ENCODE results near the gene TAP1. TPM values are rescaled to one million over a fixed set of nuclear protein-coding genes. Genes with fewer than 3 reads are reported as not detected.

TAP1 gene
- total RNA-seq, 6 experiments from 2014 or later: 29.9 to 42.6 (median 37.8) TPM

DNA sequence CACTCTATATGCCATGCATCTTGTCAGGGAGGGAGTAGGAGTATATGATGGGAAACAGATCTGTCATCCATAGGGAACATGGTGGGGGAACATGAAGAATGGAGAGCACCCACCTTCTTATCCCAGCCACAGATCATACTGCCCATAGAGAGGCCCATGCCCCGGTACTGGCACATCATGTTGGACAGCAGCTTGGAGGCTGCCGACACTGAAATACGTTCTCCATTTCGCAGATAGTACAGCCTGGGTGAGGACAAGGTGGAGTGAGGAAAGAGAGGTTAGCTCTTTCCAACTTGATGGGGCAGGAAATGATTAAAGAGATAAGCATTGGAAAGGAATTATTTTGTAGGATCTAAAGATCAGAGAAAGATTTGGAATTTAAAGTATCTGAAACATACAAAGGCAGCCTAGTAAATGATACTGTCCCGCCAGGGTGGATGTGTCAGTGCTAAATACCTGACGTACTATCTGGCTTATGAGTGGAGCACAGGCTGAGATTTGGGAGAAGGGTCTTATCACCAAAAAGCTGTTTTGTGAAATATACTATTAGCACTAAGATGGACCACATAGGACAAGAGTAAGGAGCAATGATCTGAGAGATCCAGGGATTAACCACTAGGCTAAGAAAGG, 11.4 kb downstream of the TAP1 start:
- no peak overlapping the region for H3K4me3 Mint-ChIP-seq
- H3K9me3 Mint-ChIP-seq: no peaks in the 10 kb centered on the region
- peaks cover 18% of the 10 kb centered on the region for H3K36me3 Mint-ChIP-seq (ENCODE audit: low read depth)
- no peak for DNase-seq
- peak overlapping the region; percentile 8; the same call in 1 of the 2 replicates for H3K27ac Mint-ChIP-seq
- H3K4me1 Mint-ChIP-seq (ENCODE audit: low read depth): peaks cover 34% of the 10 kb centered on the region
- TF ChIP-seq CTCF (IDR thresholded peaks at IDR 0.05): no peak
- H3K27me3 Mint-ChIP-seq (ENCODE audit: insufficient read depth): peaks cover 6% of the 10 kb centered on the region

DNA sequence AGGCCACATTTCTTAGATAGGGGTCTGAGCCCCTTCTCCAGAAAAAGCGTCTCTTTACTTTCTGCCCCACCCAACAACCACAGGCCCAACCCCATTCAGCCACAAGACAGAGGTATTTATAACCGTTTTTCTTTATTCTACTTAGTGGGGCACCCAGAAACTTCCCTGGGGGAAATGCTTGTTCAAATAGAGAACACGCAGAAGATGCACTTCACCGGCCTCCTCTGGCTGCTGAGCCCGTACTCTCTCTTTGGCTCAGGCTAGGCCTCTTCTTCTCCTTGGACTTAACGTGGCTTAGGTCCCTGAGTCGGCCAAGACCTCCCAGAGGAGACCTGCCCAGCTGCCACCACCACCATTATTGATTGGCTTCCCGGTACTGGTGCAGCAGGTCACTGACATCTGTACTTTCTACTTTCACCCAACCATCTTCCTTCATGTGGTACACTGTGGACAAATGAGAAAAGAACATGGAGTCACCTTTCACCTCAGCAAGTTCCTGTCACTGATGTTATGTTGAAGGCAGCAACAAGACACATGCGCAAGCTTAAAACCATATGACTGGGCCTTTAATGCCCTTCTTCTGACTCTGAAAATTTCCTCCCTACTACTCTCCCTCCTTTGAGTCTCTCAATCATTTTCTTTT, 12.8 kb downstream of the TAP1 start:
- Mint-ChIP-seq H3K9me3 (no peaks in the 10 kb centered on the region), H3K4me1 (ENCODE audit: low read depth) (peaks cover 48% of the 10 kb centered on the region), H3K27me3 (ENCODE audit: insufficient read depth) (peaks cover 6% of the 10 kb centered on the region), H3K36me3 (ENCODE audit: low read depth) (peaks cover 15% of the 10 kb centered on the region), H3K4me3 (no peak overlapping the region), H3K27ac (no peak overlapping the region)
- TF ChIP-seq CTCF (IDR thresholded peaks at IDR 0.05): no peak
- no peak for DNase-seq

DNA sequence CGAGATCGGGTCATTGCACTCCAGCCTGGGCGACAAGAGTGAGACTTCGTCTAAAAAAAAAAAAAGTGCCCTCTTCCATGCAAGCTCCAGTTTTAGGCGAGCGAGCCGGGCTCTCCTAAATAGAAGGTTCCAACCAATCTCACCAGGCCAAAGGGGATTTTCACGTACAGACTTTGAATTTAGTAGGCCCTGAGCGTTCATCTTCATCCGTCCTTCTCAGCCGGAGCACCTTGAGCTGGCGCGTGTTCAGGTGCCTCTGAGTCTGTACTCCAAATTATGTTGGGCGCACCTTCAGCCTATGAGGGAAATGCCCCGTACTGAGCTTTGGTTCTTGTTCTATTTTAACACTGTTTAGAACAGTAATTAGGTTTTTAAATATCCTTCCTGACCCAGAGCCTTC, 14.1 kb downstream of the TAP1 start:
- H3K27ac Mint-ChIP-seq: no peak overlapping the region
- no peak for DNase-seq
- peaks cover 46% of the 10 kb centered on the region for H3K4me1 Mint-ChIP-seq (ENCODE audit: low read depth)
- H3K36me3 Mint-ChIP-seq (ENCODE audit: low read depth): peaks cover 15% of the 10 kb centered on the region
- H3K27me3 Mint-ChIP-seq (ENCODE audit: insufficient read depth): peaks cover 4% of the 10 kb centered on the region
- TF ChIP-seq CTCF (IDR thresholded peaks at IDR 0.05): no peak
- no peaks in the 10 kb centered on the region for H3K9me3 Mint-ChIP-seq
- H3K4me3 Mint-ChIP-seq: no peak overlapping the region

- peak; percentile 97 for TF ChIP-seq CTCF (IDR thresholded peaks at IDR 0.05)
Observed at GRCh38 chr6:32838114-32838958, 15.2 kb downstream of the TAP1 start, which contains the start of gene TAP2. TAP2 (minus strand) TSS chr6:32838739; CDS start chr6:32838233, 506 bp downstream.

GRCh38 chr6:32837651-32838113, 15.8 kb downstream of the TAP1 start:
- H3K36me3 Mint-ChIP-seq (ENCODE audit: low read depth): peaks cover 22% of the 10 kb centered on the region
- H3K27me3 Mint-ChIP-seq (ENCODE audit: insufficient read depth): peaks cover 1% of the 10 kb centered on the region; the same call in 1 of the 2 replicates
- H3K4me1 Mint-ChIP-seq (ENCODE audit: low read depth): peaks cover 34% of the 10 kb centered on the region
- no peaks in the 10 kb centered on the region for H3K9me3 Mint-ChIP-seq
- H3K27ac Mint-ChIP-seq: peak overlapping the region; percentile 85
- peak overlapping the region; percentile 88 for H3K4me3 Mint-ChIP-seq
- TF ChIP-seq CTCF (IDR thresholded peaks at IDR 0.05): no peak
- DNase-seq: no peak

More at GRCh38 chr6:32838114-32838958, 15.2 kb downstream of the TAP1 start, which contains the start of gene TAP2:
- H3K36me3 Mint-ChIP-seq (ENCODE audit: low read depth): peaks cover 22% of the 10 kb centered on the region
- H3K9me3 Mint-ChIP-seq: no peaks in the 10 kb centered on the region
- peak; percentile 91 for DNase-seq
- H3K27ac Mint-ChIP-seq: peak within 1 kb of the TSS; percentile 85
- H3K27me3 Mint-ChIP-seq (ENCODE audit: insufficient read depth): peaks cover 3% of the 10 kb centered on the region; the same call in 1 of the 2 replicates
- peak within 1 kb of the TSS; percentile 88 for H3K4me3 Mint-ChIP-seq
- peaks cover 41% of the 10 kb centered on the region for H3K4me1 Mint-ChIP-seq (ENCODE audit: low read depth)
